ENCODE measurements around the gene TTC33. TPM values are rescaled to one million over a fixed set of nuclear protein-coding genes. Genes with fewer than 3 reads are reported as not detected.

The TTC33 gene
- total RNA-seq, 2 donors from 2014 or later, result 10.6 to 19.8 TPM

- Histone ChIP-seq H3K4me1 (no peaks in the 10 kb centered on the region), H3K27me3 (no peaks in the 10 kb centered on the region), H3K4me3 (no peak overlapping the region), H3K36me3 (no peaks in the 10 kb centered on the region), H3K9ac (ENCODE audit: low read depth in 2 of 2, low read length in 2 of 2) (no peak overlapping the region), H3K27ac (no peak overlapping the region), H3K9me3 (no peaks in the 10 kb centered on the region)
- intact Hi-C loops (cut with DNase I), result no loop called here
- TF ChIP-seq CTCF (IDR thresholded peaks at IDR 0.05), result no peak
- no peak for DNase-seq
Measured at GRCh38 chr5:40521925-40522324, 233.8 kb downstream of the TTC33 start.

GRCh38 chr5:40521108-40521785, 234.5 kb downstream of the TTC33 start:
- DNase-seq, result no peak
- no peaks in the 10 kb centered on the region for H3K27me3 ChIP-seq
- H3K4me1 ChIP-seq, result no peaks in the 10 kb centered on the region
- no peaks in the 10 kb centered on the region for H3K36me3 ChIP-seq
- H3K9me3 ChIP-seq, result no peaks in the 10 kb centered on the region
- intact Hi-C loops (cut with DNase I), result no loop called here
- TF ChIP-seq CTCF (IDR thresholded peaks at IDR 0.05), result no peak
- no peak overlapping the region for H3K9ac ChIP-seq (ENCODE audit: low read depth in 2 of 2, low read length in 2 of 2)
- H3K27ac ChIP-seq, result no peak overlapping the region
- H3K4me3 ChIP-seq, result no peak overlapping the region

DNA sequence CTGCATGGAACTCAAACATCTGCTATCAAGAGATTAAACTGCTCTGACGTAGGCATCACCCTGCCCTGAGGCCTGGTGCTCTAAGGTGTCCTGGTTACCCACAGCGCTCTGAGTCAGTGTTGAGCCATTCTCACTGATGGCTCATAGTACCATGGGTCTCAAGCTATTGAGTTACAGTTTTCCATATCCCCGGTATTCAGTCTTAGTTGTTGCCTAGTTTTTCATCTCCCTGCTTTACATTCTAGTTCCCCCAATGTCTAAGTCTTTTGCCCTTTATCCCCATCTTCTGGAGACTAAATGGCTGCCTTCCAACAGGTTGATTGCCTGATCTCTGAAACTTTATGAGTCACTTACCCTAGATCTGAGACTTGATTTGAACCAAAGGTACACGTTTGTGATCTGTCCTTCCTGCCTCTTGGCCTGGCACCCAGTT, 237.3 kb downstream of the TTC33 start:
- intact Hi-C loops (cut with DNase I), result no loop called here
- TF ChIP-seq CTCF (IDR thresholded peaks at IDR 0.05), result no peak
- DNase-seq, result no peak
- H3K36me3 ChIP-seq, result no peaks in the 10 kb centered on the region
- no peaks in the 10 kb centered on the region for H3K4me1 ChIP-seq
- no peaks in the 10 kb centered on the region for H3K27me3 ChIP-seq
- no peak overlapping the region for H3K9ac ChIP-seq (ENCODE audit: low read depth in 2 of 2, low read length in 2 of 2)
- no peak overlapping the region for H3K4me3 ChIP-seq
- no peak overlapping the region for H3K27ac ChIP-seq
- H3K9me3 ChIP-seq, result no peaks in the 10 kb centered on the region

- intact Hi-C loops (cut with DNase I), result no loop called here
- Histone ChIP-seq H3K36me3 (no peaks in the 10 kb centered on the region), H3K4me3 (no peak overlapping the region), H3K27ac (no peak overlapping the region), H3K9ac (ENCODE audit: low read depth in 2 of 2, low read length in 2 of 2) (no peak overlapping the region), H3K4me1 (no peaks in the 10 kb centered on the region), H3K27me3 (no peaks in the 10 kb centered on the region), H3K9me3 (no peaks in the 10 kb centered on the region)
- no peak for TF ChIP-seq CTCF (IDR thresholded peaks at IDR 0.05)
- no peak for DNase-seq
Measured at GRCh38 chr5:40515476-40515875, 240.3 kb downstream of the TTC33 start.

- TF ChIP-seq CTCF (IDR thresholded peaks at IDR 0.05), result no peak
- Histone ChIP-seq H3K9me3 (no peaks in the 10 kb centered on the region), H3K4me1 (no peaks in the 10 kb centered on the region), H3K27me3 (no peaks in the 10 kb centered on the region), H3K4me3 (no peak overlapping the region), H3K27ac (no peak overlapping the region), H3K36me3 (no peaks in the 10 kb centered on the region), H3K9ac (ENCODE audit: low read depth in 2 of 2, low read length in 2 of 2) (no peak overlapping the region)
- no peak for DNase-seq
- intact Hi-C loops (cut with DNase I), result no loop called here
Measured at GRCh38 chr5:40514976-40515375, 240.8 kb downstream of the TTC33 start.

Data from colonic mucosa (tissue), 4 donors.